ENCODE results near the gene TIGD4.

TIGD4 gene

DNA sequence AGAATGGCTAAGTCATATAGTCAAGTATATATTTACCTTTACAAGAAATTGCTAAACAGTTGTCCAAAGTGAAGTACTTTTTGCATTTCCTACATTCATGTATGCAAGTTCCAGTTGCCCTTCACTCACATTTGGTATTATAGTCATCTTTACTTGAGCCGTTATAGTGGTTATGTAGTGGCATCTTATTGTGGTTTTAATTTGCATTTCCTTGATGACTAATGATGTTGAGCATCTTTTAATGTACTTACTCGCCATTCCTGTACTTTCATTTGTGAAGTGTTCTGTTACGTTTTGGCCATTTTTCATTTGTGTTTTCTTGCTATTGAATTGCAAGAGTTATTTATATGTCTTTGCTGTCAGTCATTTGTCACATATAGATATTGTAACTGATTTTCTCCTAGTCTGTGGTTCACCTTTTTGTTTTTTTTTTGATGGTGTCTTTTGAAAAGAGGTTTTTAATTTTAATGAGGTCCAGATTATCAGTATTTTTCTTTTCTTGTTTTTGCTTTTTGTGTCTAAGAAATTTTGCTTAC, 27.8 kb upstream of the TIGD4 start:
- no peak overlapping the region for H3K4me3 ChIP-seq (ENCODE audit: low read depth, low read length)

DNA sequence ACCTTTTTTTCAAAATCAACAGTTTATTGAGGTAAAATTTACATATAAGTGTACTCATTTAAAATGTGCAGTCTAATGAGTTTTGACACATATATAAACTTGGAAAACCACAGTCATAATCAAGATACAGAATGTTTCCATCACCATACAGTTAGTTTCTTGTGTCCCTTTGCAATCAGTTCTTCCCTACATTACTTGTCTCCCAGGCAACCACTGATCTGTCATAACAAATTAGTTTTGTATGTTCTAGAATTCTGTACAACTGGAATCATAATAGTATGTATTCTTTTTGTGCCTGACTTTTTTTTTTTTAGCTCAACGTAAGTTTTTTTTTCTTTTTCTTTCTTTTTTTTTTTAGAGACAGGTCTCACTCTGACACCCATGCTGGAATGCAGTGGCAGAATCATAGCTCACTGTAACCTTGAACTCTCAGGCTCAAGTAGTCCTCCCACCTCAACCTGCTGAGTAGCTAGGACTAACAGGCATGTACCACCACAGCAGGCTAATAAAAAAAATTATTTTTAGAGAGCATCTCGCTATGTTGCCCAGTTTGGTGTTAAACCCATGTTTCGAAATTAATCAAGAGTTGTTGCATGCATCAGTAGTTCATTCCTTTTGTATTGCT, 27.1 kb upstream of the TIGD4 start:
- no peaks in the 10 kb centered on the region for H3K36me3 ChIP-seq (ENCODE audit: control insufficient read depth, insufficient read depth, low read length)
- peaks cover 11% of the 10 kb centered on the region for H3K4me1 ChIP-seq (ENCODE audit: control insufficient read depth, insufficient read depth, low read length)
- H3K9me3 ChIP-seq (ENCODE audit: control insufficient read depth, insufficient read depth, low read length), result no peaks in the 10 kb centered on the region
- no peaks in the 10 kb centered on the region for H3K27me3 ChIP-seq (ENCODE audit: control insufficient read depth, insufficient read depth, low read length)
- no peak overlapping the region for H3K9ac ChIP-seq (ENCODE audit: low read depth, low read length)
- no peak overlapping the region for H3K4me3 ChIP-seq (ENCODE audit: low read depth, low read length)

More for the DNA sequence above, 27.8 kb upstream of the TIGD4 start:
- Histone ChIP-seq H3K4me1 (ENCODE audit: control insufficient read depth, insufficient read depth, low read length) (peaks cover 11% of the 10 kb centered on the region), H3K36me3 (ENCODE audit: control insufficient read depth, insufficient read depth, low read length) (no peaks in the 10 kb centered on the region), H3K9ac (ENCODE audit: low read depth, low read length) (no peak overlapping the region), H3K27me3 (ENCODE audit: control insufficient read depth, insufficient read depth, low read length) (no peaks in the 10 kb centered on the region), H3K9me3 (ENCODE audit: control insufficient read depth, insufficient read depth, low read length) (no peaks in the 10 kb centered on the region)

DNA sequence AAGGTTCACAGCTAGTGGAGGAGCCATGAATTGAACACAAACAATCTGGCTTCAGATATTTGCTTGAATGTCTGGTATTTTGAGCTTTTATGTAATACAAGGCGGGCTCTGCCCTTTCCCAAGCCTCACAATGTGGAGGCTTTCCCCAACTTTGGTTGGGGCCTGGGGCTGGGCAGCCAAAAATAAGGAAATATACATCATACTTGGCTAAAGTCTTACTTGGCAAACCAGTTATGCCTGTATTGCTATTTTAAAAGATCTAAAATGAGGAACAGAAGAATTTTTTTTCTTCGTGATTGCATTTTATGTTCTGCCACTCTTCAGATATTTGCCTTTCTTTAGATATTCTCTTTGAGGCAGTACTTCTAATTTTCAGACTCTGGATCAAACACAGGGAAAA, 26.3 kb upstream of the TIGD4 start:
- Histone ChIP-seq H3K4me1 (ENCODE audit: control insufficient read depth, insufficient read depth, low read length) (peaks cover 11% of the 10 kb centered on the region), H3K9ac (ENCODE audit: low read depth, low read length) (no peak overlapping the region), H3K36me3 (ENCODE audit: control insufficient read depth, insufficient read depth, low read length) (no peaks in the 10 kb centered on the region), H3K9me3 (ENCODE audit: control insufficient read depth, insufficient read depth, low read length) (no peaks in the 10 kb centered on the region), H3K4me3 (ENCODE audit: low read depth, low read length) (no peak overlapping the region), H3K27me3 (ENCODE audit: control insufficient read depth, insufficient read depth, low read length) (no peaks in the 10 kb centered on the region)

DNA sequence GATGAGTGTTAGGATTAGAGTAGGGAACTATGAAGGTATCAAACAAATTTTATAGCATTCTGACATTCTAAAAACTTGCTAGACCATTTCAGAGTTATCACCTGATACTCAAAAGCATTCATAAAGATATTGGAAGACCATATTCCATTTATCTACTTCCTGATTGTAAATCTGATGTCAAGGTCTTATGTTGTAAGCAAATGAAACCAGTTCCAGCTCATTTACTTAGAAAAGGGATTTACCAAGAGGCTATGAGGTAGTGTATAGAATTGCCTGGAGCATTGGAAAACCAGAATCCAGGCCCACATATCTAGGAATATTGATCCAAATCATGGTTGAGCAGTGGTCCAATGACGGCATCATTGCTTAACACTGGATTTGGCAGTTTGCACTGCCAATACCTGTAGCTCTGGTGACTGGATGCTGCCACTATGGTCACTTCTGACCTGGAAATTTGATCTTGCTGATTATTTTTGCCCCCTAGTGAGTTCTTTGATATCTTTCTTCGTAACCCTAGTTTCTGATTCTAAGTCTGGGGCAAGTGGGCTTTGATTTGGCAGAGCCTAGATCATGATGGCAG, 25.6 kb upstream of the TIGD4 start:
- Histone ChIP-seq H3K27me3 (ENCODE audit: control insufficient read depth, insufficient read depth, low read length) (no peaks in the 10 kb centered on the region), H3K36me3 (ENCODE audit: control insufficient read depth, insufficient read depth, low read length) (no peaks in the 10 kb centered on the region), H3K9ac (ENCODE audit: low read depth, low read length) (no peak overlapping the region), H3K4me3 (ENCODE audit: low read depth, low read length) (no peak overlapping the region), H3K9me3 (ENCODE audit: control insufficient read depth, insufficient read depth, low read length) (no peaks in the 10 kb centered on the region), H3K4me1 (ENCODE audit: control insufficient read depth, insufficient read depth, low read length) (peaks cover 11% of the 10 kb centered on the region)

DNA sequence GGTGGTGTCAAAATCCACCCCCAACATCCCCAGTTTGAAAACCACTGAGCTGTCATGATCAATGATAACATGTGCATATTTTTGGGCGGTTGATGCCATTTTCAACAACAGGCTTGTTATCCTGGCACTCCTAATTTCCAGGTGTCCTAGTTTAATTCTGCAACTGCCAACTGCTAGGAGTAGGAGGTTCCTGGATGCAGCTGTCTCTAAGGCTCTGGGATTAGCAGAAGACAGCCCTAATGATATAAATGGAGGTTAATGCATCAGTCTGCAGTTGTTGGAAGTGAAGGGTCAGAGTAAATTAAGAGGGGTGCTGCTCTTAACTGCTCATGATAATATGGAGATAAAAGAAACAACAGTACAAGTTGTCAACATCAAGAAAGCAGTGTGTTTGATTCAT, 24.0 kb upstream of the TIGD4 start:
- Histone ChIP-seq H3K9ac (ENCODE audit: low read depth, low read length) (no peak overlapping the region), H3K4me3 (ENCODE audit: low read depth, low read length) (no peak overlapping the region), H3K4me1 (ENCODE audit: control insufficient read depth, insufficient read depth, low read length) (peaks cover 12% of the 10 kb centered on the region), H3K36me3 (ENCODE audit: control insufficient read depth, insufficient read depth, low read length) (no peaks in the 10 kb centered on the region), H3K9me3 (ENCODE audit: control insufficient read depth, insufficient read depth, low read length) (no peaks in the 10 kb centered on the region), H3K27me3 (ENCODE audit: control insufficient read depth, insufficient read depth, low read length) (no peaks in the 10 kb centered on the region)

DNA sequence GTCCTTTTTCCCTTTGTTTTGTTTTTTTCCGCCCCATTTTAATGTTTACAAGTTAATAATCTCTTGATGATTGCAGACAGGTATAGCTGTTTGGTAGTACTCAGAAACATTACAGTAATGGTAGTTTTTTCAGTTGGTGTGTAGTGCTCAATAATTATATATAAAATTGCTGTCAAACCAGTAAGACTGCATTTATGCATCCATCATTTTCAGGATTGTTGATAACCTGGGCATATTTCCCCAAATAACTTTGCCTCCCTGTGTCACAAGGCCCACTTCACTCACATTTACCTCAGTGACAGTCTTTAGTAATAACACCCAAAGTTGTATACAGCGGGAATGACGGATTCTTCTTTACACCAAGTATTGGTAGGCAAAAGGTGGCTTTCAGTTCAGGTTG, 16.4 kb upstream of the TIGD4 start:
- no peaks in the 10 kb centered on the region for H3K27me3 ChIP-seq (ENCODE audit: control insufficient read depth, insufficient read depth, low read length)
- no peak overlapping the region for H3K4me3 ChIP-seq (ENCODE audit: low read depth, low read length)
- H3K36me3 ChIP-seq (ENCODE audit: control insufficient read depth, insufficient read depth, low read length), result no peaks in the 10 kb centered on the region
- peaks cover 11% of the 10 kb centered on the region for H3K4me1 ChIP-seq (ENCODE audit: control insufficient read depth, insufficient read depth, low read length)
- no peak overlapping the region for H3K9ac ChIP-seq (ENCODE audit: low read depth, low read length)
- H3K9me3 ChIP-seq (ENCODE audit: control insufficient read depth, insufficient read depth, low read length), result no peaks in the 10 kb centered on the region

DNA sequence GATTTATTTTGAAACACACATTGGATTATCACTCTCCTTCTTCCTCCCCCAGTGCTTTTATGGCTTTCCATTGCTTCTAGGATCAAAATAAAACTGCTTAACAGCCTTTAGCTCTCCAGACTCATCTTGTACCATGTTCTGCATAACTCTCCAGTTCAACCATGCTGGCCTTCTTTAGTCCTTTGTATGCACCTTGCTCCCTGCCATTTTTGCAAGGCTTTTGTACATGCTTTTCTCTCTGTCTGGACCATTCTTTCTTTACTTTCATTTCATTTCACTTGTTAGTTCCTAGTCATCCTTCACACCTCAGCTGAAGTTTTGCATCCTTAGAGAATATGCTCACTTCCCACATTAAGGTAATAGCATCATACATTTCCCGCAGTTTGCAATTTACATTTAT, 7.1 kb upstream of the TIGD4 start:
- H3K4me1 ChIP-seq (ENCODE audit: control insufficient read depth, insufficient read depth, low read length), result peaks cover 2% of the 10 kb centered on the region
- H3K4me3 ChIP-seq (ENCODE audit: low read depth, low read length), result no peak overlapping the region
- no peaks in the 10 kb centered on the region for H3K9me3 ChIP-seq (ENCODE audit: control insufficient read depth, insufficient read depth, low read length)
- no peaks in the 10 kb centered on the region for H3K27me3 ChIP-seq (ENCODE audit: control insufficient read depth, insufficient read depth, low read length)
- H3K36me3 ChIP-seq (ENCODE audit: control insufficient read depth, insufficient read depth, low read length), result no peaks in the 10 kb centered on the region
- no peak overlapping the region for H3K9ac ChIP-seq (ENCODE audit: low read depth, low read length)

DNA sequence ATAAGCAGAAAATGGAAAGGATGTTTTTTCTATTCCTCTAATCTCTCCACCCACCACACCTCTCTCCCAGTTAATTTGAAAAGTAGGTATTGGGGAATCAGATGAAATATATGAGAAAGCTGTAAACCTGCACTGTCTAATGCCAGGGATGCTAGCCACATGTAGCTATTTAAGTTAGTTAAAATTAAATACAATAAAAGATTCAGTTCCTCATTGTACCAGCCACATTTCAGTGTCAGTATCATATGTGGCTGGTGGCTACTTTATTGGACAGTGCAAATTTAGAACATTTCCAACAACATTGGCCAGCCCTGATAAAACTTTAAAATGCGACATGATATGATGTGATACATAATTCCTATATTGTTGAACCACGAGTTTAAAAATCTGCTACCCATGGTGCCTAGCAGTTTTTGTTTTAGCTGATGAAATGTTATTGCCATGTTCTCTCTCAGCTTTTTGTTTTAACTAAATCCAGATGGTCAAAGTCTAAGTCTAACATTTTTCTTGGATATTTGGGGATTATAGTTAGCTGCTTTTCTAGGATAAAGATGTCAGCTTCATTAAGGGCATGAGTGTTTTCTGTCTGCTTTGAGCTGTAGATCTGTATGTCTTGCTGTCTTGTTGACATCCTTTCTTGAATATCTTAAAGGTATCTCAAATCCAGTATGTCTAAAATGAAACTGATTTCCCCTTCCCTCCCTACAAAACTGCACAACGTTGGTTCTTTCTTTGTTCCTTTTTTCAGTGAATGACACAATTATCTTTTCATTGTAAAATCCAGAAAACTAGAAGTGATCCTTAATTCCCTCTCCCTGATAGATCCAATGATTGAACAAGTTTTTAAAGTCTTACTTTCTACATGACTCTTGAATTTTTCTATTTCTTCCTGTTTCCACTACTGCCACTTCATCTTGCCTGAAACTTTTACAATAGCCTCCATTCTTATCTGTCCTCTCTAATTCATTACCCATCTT, 6.4 kb upstream of the TIGD4 start:
- peaks cover 4% of the 10 kb centered on the region for H3K4me1 ChIP-seq (ENCODE audit: control insufficient read depth, insufficient read depth, low read length)
- H3K27me3 ChIP-seq (ENCODE audit: control insufficient read depth, insufficient read depth, low read length), result no peaks in the 10 kb centered on the region
- no peak overlapping the region for H3K9ac ChIP-seq (ENCODE audit: low read depth, low read length)
- H3K36me3 ChIP-seq (ENCODE audit: control insufficient read depth, insufficient read depth, low read length), result no peaks in the 10 kb centered on the region
- H3K9me3 ChIP-seq (ENCODE audit: control insufficient read depth, insufficient read depth, low read length), result no peaks in the 10 kb centered on the region
- H3K4me3 ChIP-seq (ENCODE audit: low read depth, low read length), result no peak overlapping the region

DNA sequence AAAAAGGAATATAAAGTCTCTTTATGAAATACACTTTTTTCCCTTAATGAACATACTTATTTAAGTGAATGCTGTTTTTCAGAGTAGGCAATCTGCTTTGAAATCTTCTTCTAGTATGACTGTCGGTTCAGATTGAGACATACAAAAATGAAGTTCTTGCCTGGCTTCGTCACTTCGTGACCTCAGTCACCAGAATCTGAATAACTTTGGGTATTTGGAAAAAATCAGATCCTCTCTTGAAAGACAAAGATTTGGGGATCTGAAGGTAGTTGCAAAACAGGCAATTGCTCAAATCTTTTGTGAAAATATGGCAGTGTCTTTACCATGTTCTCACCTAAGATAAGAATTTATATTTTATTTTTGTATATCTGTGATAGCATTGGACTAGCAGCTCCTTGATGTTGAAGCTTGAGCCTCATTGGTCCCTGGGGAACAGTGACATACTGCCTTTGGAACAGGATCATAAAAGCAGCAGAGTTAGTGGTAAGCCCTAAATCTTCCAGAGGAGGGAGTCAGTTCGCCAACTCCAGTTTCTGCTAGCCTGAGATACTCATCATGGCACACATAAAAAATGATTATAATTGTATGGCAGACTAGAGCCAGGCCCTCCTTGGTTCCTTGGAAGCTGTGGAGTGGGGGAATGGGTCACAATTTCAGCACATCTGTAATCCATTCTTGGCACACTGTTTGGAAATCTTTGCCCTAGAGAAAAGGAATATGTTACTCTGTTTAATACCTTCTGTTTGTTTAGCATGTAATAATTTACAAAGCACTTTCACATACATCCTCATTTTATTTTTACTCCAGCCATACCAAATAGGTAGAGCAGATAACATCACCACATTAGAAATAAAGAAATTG, 5.2 kb upstream of the TIGD4 start:
- Histone ChIP-seq H3K36me3 (ENCODE audit: control insufficient read depth, insufficient read depth, low read length) (no peaks in the 10 kb centered on the region), H3K9ac (ENCODE audit: low read depth, low read length) (no peak overlapping the region), H3K27me3 (ENCODE audit: control insufficient read depth, insufficient read depth, low read length) (no peaks in the 10 kb centered on the region), H3K9me3 (ENCODE audit: control insufficient read depth, insufficient read depth, low read length) (no peaks in the 10 kb centered on the region), H3K4me3 (ENCODE audit: low read depth, low read length) (no peak overlapping the region), H3K4me1 (ENCODE audit: control insufficient read depth, insufficient read depth, low read length) (peaks cover 5% of the 10 kb centered on the region)

DNA sequence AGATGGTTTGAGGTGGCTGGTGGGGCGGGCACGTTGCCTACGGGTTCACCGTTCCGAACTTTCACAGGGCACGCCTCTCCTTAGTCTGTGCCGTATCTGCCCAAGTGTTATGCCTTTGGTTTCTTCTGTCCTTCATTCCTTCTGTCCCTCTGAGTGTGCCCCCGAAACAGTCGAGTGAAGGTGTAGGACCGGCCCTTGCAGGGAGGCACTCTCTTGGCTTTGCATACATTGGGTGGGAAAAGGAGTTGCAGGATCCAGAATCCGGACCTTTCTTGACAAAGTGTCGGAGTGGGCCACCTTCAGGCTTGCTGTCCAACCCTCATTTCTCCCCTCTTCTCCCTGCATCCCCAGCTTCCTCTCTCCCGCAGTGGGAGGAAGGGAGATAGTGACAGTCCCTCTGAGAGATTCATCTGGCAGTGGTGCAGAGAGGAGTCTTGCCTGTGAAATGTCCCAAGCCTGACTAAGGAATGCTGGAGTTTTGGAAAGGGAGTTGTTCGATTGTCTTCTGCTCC, 793 bp upstream of the TIGD4 start:
- peaks cover 3% of the 10 kb centered on the region for H3K36me3 ChIP-seq (ENCODE audit: control insufficient read depth, insufficient read depth, low read length)
- peak overlapping the region; percentile 5 for H3K9ac ChIP-seq (ENCODE audit: low read depth, low read length)
- peak overlapping the region; percentile 83 for H3K4me3 ChIP-seq (ENCODE audit: low read depth, low read length)
- H3K27me3 ChIP-seq (ENCODE audit: control insufficient read depth, insufficient read depth, low read length), result no peaks in the 10 kb centered on the region
- peaks cover 5% of the 10 kb centered on the region for H3K4me1 ChIP-seq (ENCODE audit: control insufficient read depth, insufficient read depth, low read length)
- H3K9me3 ChIP-seq (ENCODE audit: control insufficient read depth, insufficient read depth, low read length), result no peaks in the 10 kb centered on the region

Data from iPS-15b (cell line).